Stimulated activated naive B cell treated with anti-CD40 and anti-IgM and Interleukin-4, amounts not matched to agents 10 μg/mL and 1 μg/mL and 100 μg/mL, for 72 hours (primary cell): ENCODE measurements around the gene PROSER3.

Experiments used
- ATAC-seq, 2 donors: fragments of 150-1000 bp; cut with Tn5 transposase; replicated peaks; 2 replicates each; pipeline ENCODE4 v1.10.0; 2021; ENCODE audit warnings: moderate library complexity in 1 of 2
- DNase-seq: peaks from one replicate; pipeline ENCODE4 v3.0.0; 2021
- H3K27ac Mint-ChIP-seq: one replicate; pipeline ENCODE4 v1.8.0; 2022; ENCODE audit warnings: mild to moderate bottlenecking, mixed read lengths
- H3K27me3 Mint-ChIP-seq, 2 donors: one replicate each; pipeline ENCODE4 v1.8.0; 2022; ENCODE audit warnings: mixed read lengths in 2 of 2
- H3K36me3 Mint-ChIP-seq, 2 donors: one replicate each; pipeline ENCODE4 v1.8.0; 2022; ENCODE audit warnings: mixed read lengths in 2 of 2, mild to moderate bottlenecking in 1 of 2
- H3K4me1 Mint-ChIP-seq, 2 donors: one replicate each; pipeline ENCODE4 v1.8.0; 2022; ENCODE audit warnings: mixed read lengths in 2 of 2, mild to moderate bottlenecking in 1 of 2
- H3K4me3 Mint-ChIP-seq, 2 donors: one replicate each; pipeline ENCODE4 v1.8.0; 2022; ENCODE audit warnings: mild to moderate bottlenecking in 2 of 2, mixed read lengths in 2 of 2, moderate library complexity in 1 of 2
- H3K9me3 Mint-ChIP-seq, 2 donors: one replicate each; pipeline ENCODE4 v1.8.0; 2022; ENCODE audit warnings: mixed read lengths in 2 of 2, mild to moderate bottlenecking in 1 of 2

The PROSER3 gene

GRCh38 chr19:35738887-35739229 lies 19.1 kb upstream of the PROSER3 start:
- peak overlapping the region; percentile 40 to 57 for H3K4me3 Mint-ChIP-seq
- no peaks in the 10 kb centered on the region for H3K9me3 Mint-ChIP-seq
- peaks cover 62 to 76% of the 10 kb centered on the region in 2 donors for H3K36me3 Mint-ChIP-seq
- ATAC-seq = no peak
- H3K27me3 Mint-ChIP-seq = no peaks in the 10 kb centered on the region
- peak overlapping the region; percentile 92 for H3K27ac Mint-ChIP-seq
- peaks cover 43 to 78% of the 10 kb centered on the region in 2 donors for H3K4me1 Mint-ChIP-seq
- DNase-seq = no peak

- peaks cover 44 to 78% of the 10 kb centered on the region in 2 donors for H3K4me1 Mint-ChIP-seq
- peaks cover 60 to 76% of the 10 kb centered on the region in 2 donors for H3K36me3 Mint-ChIP-seq
Measured at GRCh38 chr19:35739275-35740107, 18.5 kb upstream of the PROSER3 start.

GRCh38 chr19:35740108-35740422 lies 17.9 kb upstream of the PROSER3 start:
- Mint-ChIP-seq H3K27me3 (no peaks in the 10 kb centered on the region), H3K27ac (peak overlapping the region; percentile 98), H3K9me3 (no peaks in the 10 kb centered on the region), H3K4me1 (peaks cover 44 to 73% of the 10 kb centered on the region in 2 donors), H3K4me3 (peak overlapping the region; percentile 96 to 97), H3K36me3 (peaks cover 55 to 74% of the 10 kb centered on the region in 2 donors)
- ATAC-seq (peak; percentile 8 to 10), DNase-seq (no peak)

More at GRCh38 chr19:35739275-35740107, 18.5 kb upstream of the PROSER3 start:
- Mint-ChIP-seq H3K9me3 (no peaks in the 10 kb centered on the region), H3K27ac (peak overlapping the region; percentile 73), H3K27me3 (no peaks in the 10 kb centered on the region), H3K4me3 (peak overlapping the region; percentile 96 to 97)
- DNase-seq (no peak), ATAC-seq (no peak)

- no peaks in the 10 kb centered on the region for H3K9me3 Mint-ChIP-seq
- H3K36me3 Mint-ChIP-seq = peaks cover 51 to 72% of the 10 kb centered on the region in 2 donors
- ATAC-seq (peak; percentile 66 to 67), DNase-seq (peak; percentile 95)
- H3K4me3 Mint-ChIP-seq = peak overlapping the region; percentile 96 to 97
- no peaks in the 10 kb centered on the region for H3K27me3 Mint-ChIP-seq
- peaks cover 41 to 71% of the 10 kb centered on the region in 2 donors for H3K4me1 Mint-ChIP-seq
- peak overlapping the region; percentile 98 for H3K27ac Mint-ChIP-seq
Measured at GRCh38 chr19:35740423-35741202, 17.4 kb upstream of the PROSER3 start.

- Mint-ChIP-seq H3K9me3 (no peaks in the 10 kb centered on the region), H3K27me3 (no peaks in the 10 kb centered on the region), H3K4me1 (peaks cover 43 to 73% of the 10 kb centered on the region in 2 donors), H3K36me3 (peaks cover 50 to 73% of the 10 kb centered on the region in 2 donors), H3K27ac (peak overlapping the region; percentile 98), H3K4me3 (peak overlapping the region; percentile 96 to 98)
- DNase-seq (no peak), ATAC-seq (no peak)
Measured at GRCh38 chr19:35741203-35741515, 16.8 kb upstream of the PROSER3 start.

GRCh38 chr19:35742121-35742724 lies 15.8 kb upstream of the PROSER3 start, which contains the start of gene IGFLR1:
Gene IGFLR1, minus strand, starts transcription at chr19:35742452. Its CDS starts 1,272 bp downstream, at chr19:35741180.
- DNase-seq (peak; percentile 90), ATAC-seq (peak; percentile 37 to 41)
- Mint-ChIP-seq H3K9me3 (no peaks in the 10 kb centered on the region), H3K4me1 (peaks cover 37 to 71% of the 10 kb centered on the region in 2 donors), H3K36me3 (peaks cover 42 to 63% of the 10 kb centered on the region in 2 donors), H3K4me3 (peak within 1 kb of the TSS; percentile 96 to 98), H3K27ac (peak within 1 kb of the TSS; percentile 98), H3K27me3 (no peaks in the 10 kb centered on the region)

- Mint-ChIP-seq H3K4me1 (peaks cover 33 to 68% of the 10 kb centered on the region in 2 donors), H3K36me3 (peaks cover 34 to 51% of the 10 kb centered on the region in 2 donors), H3K9me3 (peaks cover 0 to 1% of the 10 kb centered on the region in 2 donors), H3K27me3 (no peaks in the 10 kb centered on the region), H3K4me3 (peak overlapping the region; percentile 96 to 98), H3K27ac (peak overlapping the region; percentile 100)
- no peak for ATAC-seq
- no peak for DNase-seq
Measured at GRCh38 chr19:35743640-35744429, 14.1 kb upstream of the PROSER3 start.

- Mint-ChIP-seq H3K27ac (peak overlapping the region; percentile 100), H3K4me1 (peaks cover 32 to 68% of the 10 kb centered on the region in 2 donors)
Measured at GRCh38 chr19:35744430-35745327, 13.3 kb upstream of the PROSER3 start.

GRCh38 chr19:35745328-35746086 lies 12.5 kb upstream of the PROSER3 start, which contains the start of the genes PSENEN and U2AF1L4:
Gene PSENEN, plus strand, starts transcription at chr19:35745651. Its CDS starts 280 bp downstream, at chr19:35745931.
Gene U2AF1L4, minus strand, starts transcription at chr19:35745418. Its CDS starts 27 bp downstream, at chr19:35745391.
- no peaks in the 10 kb centered on the region for H3K27me3 Mint-ChIP-seq
- peak within 1 kb of the TSS; percentile 96 to 98 for H3K4me3 Mint-ChIP-seq
- DNase-seq = peak; percentile 98
- peaks cover 35 to 70% of the 10 kb centered on the region in 2 donors for H3K4me1 Mint-ChIP-seq
- peaks cover 0 to 1% of the 10 kb centered on the region in 2 donors for H3K9me3 Mint-ChIP-seq
- peak within 1 kb of the TSS; percentile 100 for H3K27ac Mint-ChIP-seq
- peaks cover 30 to 39% of the 10 kb centered on the region in 2 donors for H3K36me3 Mint-ChIP-seq
- ATAC-seq = peak; percentile 49 to 55

More at GRCh38 chr19:35744430-35745327, 13.3 kb upstream of the PROSER3 start:
- Mint-ChIP-seq H3K4me3 (peak overlapping the region; percentile 96 to 98), H3K9me3 (peaks cover 0 to 1% of the 10 kb centered on the region in 2 donors), H3K27me3 (no peaks in the 10 kb centered on the region), H3K36me3 (peaks cover 33 to 43% of the 10 kb centered on the region in 2 donors)
- DNase-seq = peak; percentile 92
- peak; percentile 52 to 58 for ATAC-seq

GRCh38 chr19:35746087-35746462 lies 11.9 kb upstream of the PROSER3 start:
- Mint-ChIP-seq H3K36me3 (peaks cover 25 to 33% of the 10 kb centered on the region in 2 donors), H3K4me1 (peaks cover 31 to 65% of the 10 kb centered on the region in 2 donors), H3K4me3 (peak overlapping the region; percentile 96 to 98), H3K27me3 (no peaks in the 10 kb centered on the region), H3K9me3 (peaks cover 0 to 1% of the 10 kb centered on the region in 2 donors), H3K27ac (peak overlapping the region; percentile 100)
- no peak for ATAC-seq
- no peak for DNase-seq

- H3K4me1 Mint-ChIP-seq = peaks cover 31 to 65% of the 10 kb centered on the region in 2 donors
- peaks cover 0 to 1% of the 10 kb centered on the region in 2 donors for H3K9me3 Mint-ChIP-seq
- peaks cover 24 to 32% of the 10 kb centered on the region in 2 donors for H3K36me3 Mint-ChIP-seq
- H3K4me3 Mint-ChIP-seq = peak overlapping the region; percentile 96 to 98
- no peak for ATAC-seq
- no peak for DNase-seq
- H3K27me3 Mint-ChIP-seq = no peaks in the 10 kb centered on the region
- peak overlapping the region; percentile 100 for H3K27ac Mint-ChIP-seq
Measured at GRCh38 chr19:35746531-35746930, 11.4 kb upstream of the PROSER3 start.
